Hepatocyte (in vitro differentiated cells): ENCODE results near the gene C20orf202. TPM values are rescaled to one million over a fixed set of nuclear protein-coding genes. Genes with fewer than 3 reads are reported as not detected.
"Not testable (repeated sequence)": the region's sequence is repeated elsewhere in the genome, so short reads cannot be mapped to it uniquely, and the experiment has no call there.

Source experiments
- DNase-seq: peaks from one replicate; pipeline ENCODE4 v3.0.0-alpha.2; 2016; ENCODE audit warnings: low spot score
- H2AFZ ChIP-seq: fragments of 200-600 bp; sonication (generic); 2 replicates; pipeline ENCODE4 v1.6.0; 2016; ENCODE audit warnings: antibody characterized with exemption, mild to moderate bottlenecking
- H3K27ac ChIP-seq: fragments of 200-600 bp; sonication (generic); 2 replicates; pipeline ENCODE4 v1.5.1; 2016; ENCODE audit warnings: mild to moderate bottlenecking
- H3K27me3 ChIP-seq: fragments of 200-600 bp; sonication (generic); 2 replicates; pipeline ENCODE4 v1.6.1; 2016
- H3K36me3 ChIP-seq: fragments of 200-600 bp; sonication (generic); replicated peaks from 2 replicates; pipeline ENCODE4 v1.5.1; 2016; ENCODE audit warnings: low read depth; ENCODE audit not compliant: insufficient read depth
- H3K4me1 ChIP-seq: fragments of 200-600 bp; sonication (generic); 2 replicates; pipeline ENCODE4 v1.5.1; 2016; ENCODE audit warnings: mild to moderate bottlenecking, moderate library complexity; ENCODE audit not compliant: insufficient read depth
- H3K4me2 ChIP-seq: fragments of 200-600 bp; sonication (generic); 2 replicates; pipeline ENCODE4 v1.6.0; 2016
- H3K4me3 ChIP-seq: fragments of 200-600 bp; sonication (generic); 2 replicates; pipeline ENCODE4 v1.5.1; 2016; ENCODE audit warnings: mild to moderate bottlenecking
- H3K79me2 ChIP-seq: fragments of 200-600 bp; sonication (generic); 2 replicates; pipeline ENCODE4 v1.6.0; 2017; ENCODE audit warnings: mild to moderate bottlenecking
- H3K9me2 ChIP-seq: fragments of 200-600 bp; sonication (generic); replicated peaks from 2 replicates; pipeline ENCODE4 v1.6.0; 2017; ENCODE audit warnings: mild to moderate bottlenecking; ENCODE audit not compliant: insufficient read depth
- H3K9me3 ChIP-seq: fragments of 200-600 bp; sonication (generic); 2 replicates; pipeline ENCODE4 v1.5.1; 2016; ENCODE audit warnings: low read depth, mild to moderate bottlenecking
- H4K20me1 ChIP-seq: fragments of 200-600 bp; sonication (generic); 2 replicates; pipeline ENCODE4 v1.6.0; 2016; ENCODE audit warnings: mild to moderate bottlenecking; ENCODE audit not compliant: insufficient read depth, poor library complexity, severe bottlenecking
- CTCF ChIP-seq: fragments of 200-600 bp; sonication (generic); IDR thresholded peaks from 2 replicates; pipeline ENCODE4 v1.5.1; 2016; ENCODE audit warnings: antibody characterized with exemption, mild to moderate bottlenecking; ENCODE audit not compliant: poor library complexity
- EZH2 ChIP-seq: fragments of 200-600 bp; sonication (generic); IDR thresholded peaks from 2 replicates; pipeline ENCODE4 v1.6.1; 2016; ENCODE audit warnings: antibody characterized with exemption, mild to moderate bottlenecking, borderline replicate concordance
- EZH2phosphoT487 ChIP-seq: fragments of 200-600 bp; sonication (generic); IDR thresholded peaks from one replicate; pipeline ENCODE4 v1.6.1; 2018; ENCODE audit warnings: antibody characterized with exemption, mild to moderate bottlenecking, low read depth, moderate library complexity; ENCODE audit not compliant: unreplicated experiment, severe bottlenecking
- WGBS: methylation state at CpG from one replicate; pipeline ENCODE4 v1.1.6; 2016; ENCODE audit warnings: low lambda C conversion rate; ENCODE audit errors: missing lambda C conversion rate; 5-methylcytosine and 5-hydroxymethylcytosine counted together
- polyA plus RNA-seq: library from polyadenylated mRNA; unstranded; fragments of >200 nt; fragmentation: Nextera tagmentation; extraction: Ambion mirVana; gene quantifications from 2 replicates; pipeline ENCODE4 v1.2.1, GENCODE V29; 2016
- total RNA-seq: library from RNA; depleted of rRNA; stranded (reverse); fragments of >200 nt; gene quantifications from 2 replicates; pipeline ENCODE4 v1.2.3, GENCODE V29; 2014

C20orf202 gene
- total and polyA plus RNA-seq, 2 experiments from 2014 or later: 0.35 to 1.6 TPM

GRCh38 chr20:1242099-1242498 lies 38.8 kb downstream of the C20orf202 start:
- 90% methylated on average over 3 of the region's 3 CpGs for WGBS
- Histone ChIP-seq H3K4me1 (no peaks in the 10 kb centered on the region), H3K27me3 (peaks cover 14% of the 10 kb centered on the region), H2AFZ (no peak overlapping the region), H3K9me2 (no peaks in the 10 kb centered on the region), H3K4me3 (no peak overlapping the region), H3K36me3 (no peaks in the 10 kb centered on the region), H4K20me1 (no peaks in the 10 kb centered on the region), H3K4me2 (no peak overlapping the region), H3K79me2 (no peaks in the 10 kb centered on the region), H3K27ac (no peak overlapping the region), H3K9me3 (no peaks in the 10 kb centered on the region)
- no peak for TF ChIP-seq EZH2phosphoT487
- no peak for TF ChIP-seq EZH2
- no peak for TF ChIP-seq CTCF
- DNase-seq: no peak

- no peaks in the 10 kb centered on the region for H3K9me3 ChIP-seq
- no peak overlapping the region for H3K4me3 ChIP-seq
- no peaks in the 10 kb centered on the region for H3K9me2 ChIP-seq
- H3K27me3 ChIP-seq: peaks cover 14% of the 10 kb centered on the region
- no peaks in the 10 kb centered on the region for H3K36me3 ChIP-seq
- WGBS: 76% methylated on average over 2 of the region's 2 CpGs
- no peak for TF ChIP-seq EZH2
- no peak for TF ChIP-seq CTCF
- TF ChIP-seq EZH2phosphoT487: no peak
- H4K20me1 ChIP-seq: no peaks in the 10 kb centered on the region
- no peaks in the 10 kb centered on the region for H3K4me1 ChIP-seq
- no peak overlapping the region for H2AFZ ChIP-seq
- no peak for DNase-seq
- H3K4me2 ChIP-seq: no peak overlapping the region
- H3K79me2 ChIP-seq: no peaks in the 10 kb centered on the region
- H3K27ac ChIP-seq: no peak overlapping the region
These were observed 39.3 kb downstream of the C20orf202 start for GRCh38 chr20:1242530-1242929.

GRCh38 chr20:1245578-1245977 lies 42.3 kb downstream of the C20orf202 start:
- WGBS: 81% methylated on average over 2 of the region's 2 CpGs
- Histone ChIP-seq H3K4me2 (no peak overlapping the region), H3K27me3 (peaks cover 14% of the 10 kb centered on the region), H3K9me2 (no peaks in the 10 kb centered on the region), H3K79me2 (no peaks in the 10 kb centered on the region), H3K9me3 (no peaks in the 10 kb centered on the region), H2AFZ (no peak overlapping the region), H3K36me3 (no peaks in the 10 kb centered on the region), H4K20me1 (no peaks in the 10 kb centered on the region), H3K4me3 (no peak overlapping the region), H3K4me1 (no peaks in the 10 kb centered on the region), H3K27ac (no peak overlapping the region)
- no peak for DNase-seq
- no peak for TF ChIP-seq CTCF
- no peak for TF ChIP-seq EZH2phosphoT487
- no peak for TF ChIP-seq EZH2

- H3K9me2 ChIP-seq: no peaks in the 10 kb centered on the region
- H3K4me3 ChIP-seq: no peak overlapping the region
- H4K20me1 ChIP-seq: no peaks in the 10 kb centered on the region
- H3K79me2 ChIP-seq: no peaks in the 10 kb centered on the region
- no peak overlapping the region for H3K4me2 ChIP-seq
- TF ChIP-seq EZH2phosphoT487 (no peak), CTCF (no peak), EZH2 (no peak)
- H3K36me3 ChIP-seq: no peaks in the 10 kb centered on the region
- H3K4me1 ChIP-seq: no peaks in the 10 kb centered on the region
- H3K9me3 ChIP-seq: no peaks in the 10 kb centered on the region
- peaks cover 16% of the 10 kb centered on the region for H3K27me3 ChIP-seq
- no peak overlapping the region for H2AFZ ChIP-seq
- H3K27ac ChIP-seq: no peak overlapping the region
- no peak for DNase-seq
These were observed 44.4 kb downstream of the C20orf202 start for GRCh38 chr20:1247689-1248088.

- not testable (repeated sequence) for H4K20me1 ChIP-seq, H3K4me1 ChIP-seq, H3K4me3 ChIP-seq, H3K79me2 ChIP-seq, H3K9me2 ChIP-seq, H2AFZ ChIP-seq, H3K27ac ChIP-seq, H3K9me3 ChIP-seq, H3K36me3 ChIP-seq, H3K4me2 ChIP-seq, DNase-seq
- H3K27me3 ChIP-seq: peaks cover 19% of the 10 kb centered on the region
- 94% methylated on average over 2 of the region's 2 CpGs for WGBS
These were observed 47.0 kb downstream of the C20orf202 start for GRCh38 chr20:1250282-1250681.
